ENCODE measurements around the gene CNGA2.

DNA sequence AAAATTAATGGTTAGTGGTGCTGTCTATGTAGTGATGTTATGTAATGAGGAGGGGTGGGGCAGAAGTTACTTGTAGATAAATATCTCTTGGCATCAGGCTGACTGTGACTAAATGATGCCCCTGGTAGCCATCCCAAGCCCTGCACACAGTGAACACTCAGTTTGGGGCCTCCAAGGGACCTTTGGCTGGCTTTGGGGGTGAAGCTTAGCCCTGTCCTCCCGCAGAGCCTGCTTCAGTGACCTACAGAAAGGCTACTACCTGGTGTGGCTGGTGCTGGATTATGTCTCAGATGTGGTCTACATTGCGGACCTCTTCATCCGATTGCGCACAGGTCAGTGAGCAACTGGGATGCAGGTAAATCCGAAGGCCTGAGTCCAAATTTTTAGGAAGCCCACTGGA lies 7.8 kb downstream of the CNGA2 start:
- TF ChIP-seq, protein P1, sequence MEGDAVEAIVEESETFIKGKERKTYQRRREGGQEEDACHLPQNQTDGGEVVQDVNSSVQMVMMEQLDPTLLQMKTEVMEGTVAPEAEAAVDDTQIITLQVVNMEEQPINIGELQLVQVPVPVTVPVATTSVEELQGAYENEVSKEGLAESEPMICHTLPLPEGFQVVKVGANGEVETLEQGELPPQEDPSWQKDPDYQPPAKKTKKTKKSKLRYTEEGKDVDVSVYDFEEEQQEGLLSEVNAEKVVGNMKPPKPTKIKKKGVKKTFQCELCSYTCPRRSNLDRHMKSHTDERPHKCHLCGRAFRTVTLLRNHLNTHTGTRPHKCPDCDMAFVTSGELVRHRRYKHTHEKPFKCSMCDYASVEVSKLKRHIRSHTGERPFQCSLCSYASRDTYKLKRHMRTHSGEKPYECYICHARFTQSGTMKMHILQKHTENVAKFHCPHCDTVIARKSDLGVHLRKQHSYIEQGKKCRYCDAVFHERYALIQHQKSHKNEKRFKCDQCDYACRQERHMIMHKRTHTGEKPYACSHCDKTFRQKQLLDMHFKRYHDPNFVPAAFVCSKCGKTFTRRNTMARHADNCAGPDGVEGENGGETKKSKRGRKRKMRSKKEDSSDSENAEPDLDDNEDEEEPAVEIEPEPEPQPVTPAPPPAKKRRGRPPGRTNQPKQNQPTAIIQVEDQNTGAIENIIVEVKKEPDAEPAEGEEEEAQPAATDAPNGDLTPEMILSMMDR (IDR thresholded peaks at IDR 0.05), result no peak
- no peak for TF ChIP-seq POLR2A (IDR thresholded peaks at IDR 0.05)
